ENCODE measurements around the gene SCYGR6.

Gene SCYGR6

DNA sequence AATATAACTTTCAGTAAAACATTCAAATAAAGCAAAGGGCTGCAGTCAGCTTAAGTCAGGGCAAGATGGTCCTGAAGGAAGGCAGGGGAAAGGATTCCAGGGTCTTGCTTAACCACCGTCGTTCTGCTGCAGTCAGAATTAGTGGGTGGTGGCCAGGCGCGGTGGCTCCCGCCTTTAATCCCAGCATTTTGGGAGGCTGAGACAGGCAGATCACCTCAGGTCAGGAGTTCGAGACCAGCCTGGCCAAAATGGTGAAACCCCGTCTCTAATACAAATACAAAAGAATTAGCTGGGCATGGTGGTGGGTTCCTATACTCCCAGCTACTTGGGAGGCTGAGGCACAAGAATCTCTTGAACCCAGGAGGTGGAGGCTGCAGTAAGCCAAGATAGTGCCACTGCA is 13.6 kb downstream of the SCYGR6 start:
- no peak for DNase-seq

DNA sequence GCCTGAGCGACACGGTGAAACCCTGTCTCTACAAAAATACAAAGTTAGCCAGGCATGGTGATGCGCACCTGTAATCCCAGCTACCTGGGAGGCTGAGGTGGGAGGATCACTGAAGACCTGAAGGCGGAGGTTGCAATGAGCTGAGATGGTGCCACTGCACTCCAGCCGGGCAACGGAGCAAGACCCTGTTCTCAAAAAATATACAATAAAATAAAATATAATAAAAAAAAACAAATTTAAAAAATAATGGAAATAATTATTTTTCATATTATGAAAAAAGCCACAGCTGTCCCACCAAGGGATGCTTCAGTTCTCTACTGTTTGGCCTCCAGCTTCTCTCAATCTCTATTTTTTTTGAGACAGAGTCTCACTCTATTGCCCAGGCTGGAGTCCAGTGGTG is 17.2 kb downstream of the SCYGR6 start:
- DNase-seq = no peak

DNA sequence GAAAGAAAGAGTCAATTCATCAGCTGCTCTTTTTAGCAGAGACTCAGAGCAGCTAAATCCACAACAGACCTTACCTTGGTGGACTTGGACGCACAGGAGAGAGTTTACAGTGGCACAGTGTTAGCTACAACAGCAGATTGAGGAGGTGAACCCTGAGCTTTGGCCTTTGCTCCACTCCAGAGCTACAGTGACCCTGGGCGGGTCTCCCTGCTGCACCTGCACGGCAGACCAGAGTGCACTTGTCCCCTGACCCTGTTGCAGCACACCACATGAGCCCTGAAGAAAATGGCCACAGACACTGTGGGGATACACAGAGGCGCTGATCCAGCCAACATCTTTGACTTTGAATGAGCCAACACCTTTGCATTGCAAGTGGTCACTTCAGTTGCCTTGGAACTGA is 17.7 kb downstream of the SCYGR6 start:
- no peak for DNase-seq

DNA sequence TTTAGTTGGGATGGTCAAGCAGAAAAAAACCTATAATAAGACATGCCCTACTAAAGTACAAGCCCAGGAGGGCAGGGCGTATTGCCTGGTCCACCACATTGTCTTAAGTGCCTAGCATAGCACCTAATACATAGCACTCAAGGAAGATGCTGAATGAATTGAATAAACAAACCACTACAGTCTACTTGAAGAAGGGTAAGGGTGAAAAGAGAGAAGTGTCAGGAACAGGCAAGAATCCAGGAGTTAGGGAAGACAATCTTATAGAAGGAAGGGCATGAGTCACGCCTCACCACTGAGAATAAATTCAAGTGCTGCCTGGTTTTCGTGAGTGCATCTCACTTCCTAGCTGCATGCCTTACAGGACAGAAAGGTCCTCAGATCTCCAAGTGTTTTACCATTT is 20.6 kb downstream of the SCYGR6 start:
- no peak for DNase-seq

DNA sequence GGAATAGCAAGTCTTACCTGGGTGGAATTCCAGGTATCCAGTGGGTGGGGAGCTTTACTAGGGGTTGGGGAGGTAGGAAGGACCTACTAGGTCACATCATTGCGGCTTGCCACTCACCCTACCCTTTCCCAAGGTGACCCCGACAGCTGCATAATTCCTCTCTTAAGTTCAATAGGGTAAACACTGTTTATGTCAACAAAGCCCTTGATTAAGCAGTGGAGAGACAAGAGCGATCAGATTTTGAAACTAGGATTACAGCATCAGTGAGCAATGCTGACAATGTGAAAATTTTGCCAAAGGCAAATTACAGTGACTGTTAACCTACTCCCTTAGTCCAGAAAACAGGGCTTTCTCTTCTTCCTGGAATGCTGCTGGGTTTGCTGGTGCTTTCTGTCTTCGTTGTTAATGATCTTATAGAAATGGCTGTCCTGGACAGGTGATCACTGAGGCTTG is 21.3 kb downstream of the SCYGR6 start:
- DNase-seq = no peak

DNA sequence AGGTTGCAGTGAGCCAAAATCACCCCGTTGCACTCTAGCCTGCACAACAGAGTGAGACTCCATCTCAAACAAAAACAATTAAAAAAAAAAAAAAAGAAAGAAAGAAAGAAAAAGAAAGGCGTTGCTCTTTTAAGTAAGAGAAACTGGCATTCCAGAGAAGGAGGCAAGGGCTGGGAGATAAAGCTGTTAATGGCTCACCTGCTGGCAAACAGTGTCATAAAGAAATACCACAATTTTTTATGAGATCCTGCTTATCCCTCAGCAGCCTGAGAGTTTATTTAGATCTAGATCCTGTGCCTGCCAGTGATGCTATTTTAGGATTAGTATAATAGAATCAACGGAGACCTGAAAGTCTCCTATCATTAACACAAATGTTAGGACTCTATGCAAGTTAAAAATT is 23.0 kb downstream of the SCYGR6 start:
- DNase-seq = no peak

DNA sequence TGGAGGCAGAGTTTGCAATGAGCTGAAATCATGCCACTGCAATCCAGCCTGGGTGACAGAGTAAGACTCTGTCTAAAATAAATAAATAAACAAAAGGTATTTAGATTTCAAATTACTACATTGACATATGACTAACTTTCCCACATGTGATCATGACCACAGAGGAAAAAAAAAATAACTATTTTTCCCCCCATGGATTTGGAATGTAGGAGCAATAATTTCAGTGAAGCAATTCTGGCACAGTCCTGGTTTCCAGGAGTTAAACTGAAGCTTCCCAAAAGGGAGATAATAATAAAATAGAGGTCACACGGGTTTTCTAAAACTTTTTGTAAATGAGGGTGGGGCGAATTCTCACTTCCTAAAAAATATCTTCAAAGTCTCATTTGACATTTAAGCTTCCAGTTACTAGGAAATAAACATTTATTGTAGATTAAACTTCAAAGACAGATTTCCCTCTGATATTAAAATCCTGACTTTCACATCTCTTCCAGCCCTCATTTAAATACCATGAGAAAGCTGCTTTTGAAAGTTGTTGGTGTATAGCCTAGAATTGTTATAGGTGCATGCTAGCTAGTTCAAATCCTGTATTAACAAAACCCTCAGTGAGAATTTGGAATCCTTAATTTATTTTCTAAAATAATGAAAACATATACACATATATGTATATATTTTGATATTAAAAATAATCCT is 27.4 kb downstream of the SCYGR6 start:
- peak; percentile 12 for DNase-seq

DNA sequence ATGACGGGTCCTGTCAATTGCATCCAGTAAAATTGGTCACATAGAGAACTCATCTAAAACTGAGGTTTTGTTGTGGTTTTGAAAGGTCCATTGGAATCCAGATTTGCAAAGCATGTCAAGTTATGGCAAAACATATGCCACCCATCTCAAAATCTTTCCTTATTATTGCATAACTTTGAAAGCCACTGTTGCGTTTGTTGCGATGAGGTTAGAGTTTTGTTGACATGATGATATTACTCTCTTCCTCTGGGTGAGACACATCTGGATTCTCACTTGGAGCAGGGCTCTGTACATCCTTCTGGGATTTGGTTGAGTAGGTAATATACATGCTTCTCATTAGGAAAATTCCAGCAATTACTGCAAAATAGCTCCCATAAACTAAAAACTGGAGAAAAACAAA is 37.4 kb downstream of the SCYGR6 start:
- no peak for DNase-seq

DNA sequence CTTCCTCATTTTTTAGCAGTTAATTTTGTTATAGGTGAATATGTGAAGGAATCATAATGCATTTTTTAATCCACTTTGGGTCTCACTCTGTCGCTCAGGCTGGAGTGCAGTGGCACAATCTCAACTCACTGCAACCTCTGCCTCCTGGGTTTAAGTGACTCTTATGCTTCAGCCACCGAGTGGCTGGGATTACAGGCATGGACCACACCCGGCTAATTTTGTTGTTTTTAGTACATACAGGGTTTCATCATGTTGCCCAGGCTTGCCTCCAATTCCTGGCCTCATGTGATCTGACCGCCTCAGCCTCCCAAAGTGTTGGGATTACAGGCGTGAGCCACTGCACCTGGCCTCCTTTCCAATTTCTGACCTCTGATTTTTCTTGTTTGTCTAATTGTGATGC is 40.3 kb downstream of the SCYGR6 start:
- DNase-seq = no peak

DNA sequence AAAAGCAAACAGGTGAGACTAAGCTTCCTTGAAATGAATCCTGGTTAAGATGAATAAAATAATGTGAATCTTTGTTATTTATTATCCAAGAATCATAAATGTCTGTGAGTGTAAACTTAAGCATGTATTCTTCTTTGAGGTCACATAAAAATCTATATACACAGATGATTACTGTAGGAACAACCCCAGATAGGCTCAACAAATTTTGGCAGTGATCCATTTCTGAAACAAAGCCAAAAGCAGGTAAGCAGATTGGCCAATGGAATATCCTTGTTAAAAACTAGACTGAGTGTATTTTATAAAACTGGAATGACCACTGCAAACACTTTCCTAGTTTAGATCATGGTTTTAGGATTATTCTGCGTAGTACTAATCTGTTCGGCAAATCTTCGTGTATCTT is 46.6 kb downstream of the SCYGR6 start:
- DNase-seq = no peak

DNA sequence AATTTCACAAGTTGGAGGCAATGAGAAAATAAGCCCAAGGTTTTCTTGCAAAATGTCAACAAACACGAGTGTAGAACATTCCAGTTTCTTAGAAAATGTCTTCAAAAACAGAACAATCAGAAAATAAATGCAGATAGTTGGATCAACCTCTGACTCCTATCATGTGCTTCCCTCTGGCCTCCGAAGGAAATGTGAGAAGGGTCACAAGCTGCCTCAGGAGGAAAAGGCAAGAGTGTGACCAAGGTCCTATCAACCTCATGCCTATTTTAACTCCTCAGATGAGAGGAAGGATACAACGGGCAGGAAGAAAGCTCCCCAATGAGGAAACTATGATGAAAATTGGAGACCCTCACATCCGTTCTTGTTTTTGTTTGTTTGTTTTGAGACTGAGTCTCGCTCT is 50.1 kb downstream of the SCYGR6 start:
- DNase-seq = no peak
